ENCODE results near the gene FCHO1.
"Not testable (repeated sequence)": the region's sequence is repeated elsewhere in the genome, so short reads cannot be mapped to it uniquely, and the experiment has no call there.

FCHO1 gene

DNA sequence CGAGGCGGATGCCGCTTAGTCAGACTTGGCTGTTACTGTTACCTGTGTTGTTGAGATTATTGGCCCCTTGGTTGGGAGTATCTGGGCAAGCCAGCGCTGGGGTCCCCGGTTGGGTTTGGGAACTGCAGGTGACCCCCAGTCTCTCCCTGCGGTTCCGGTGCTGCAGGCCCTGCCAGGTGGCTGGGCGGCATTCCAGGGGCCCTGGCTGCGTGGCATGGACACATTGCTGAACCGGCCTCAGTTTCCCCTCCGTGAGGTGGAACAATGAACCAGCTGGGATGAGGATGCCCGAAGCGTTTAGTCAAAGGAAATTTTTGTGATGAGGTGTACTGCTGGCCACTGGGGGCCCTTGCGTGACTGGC lies 44.2 kb downstream of the FCHO1 start:
- DNase-seq (ENCODE audit: low read depth): no peak

DNA sequence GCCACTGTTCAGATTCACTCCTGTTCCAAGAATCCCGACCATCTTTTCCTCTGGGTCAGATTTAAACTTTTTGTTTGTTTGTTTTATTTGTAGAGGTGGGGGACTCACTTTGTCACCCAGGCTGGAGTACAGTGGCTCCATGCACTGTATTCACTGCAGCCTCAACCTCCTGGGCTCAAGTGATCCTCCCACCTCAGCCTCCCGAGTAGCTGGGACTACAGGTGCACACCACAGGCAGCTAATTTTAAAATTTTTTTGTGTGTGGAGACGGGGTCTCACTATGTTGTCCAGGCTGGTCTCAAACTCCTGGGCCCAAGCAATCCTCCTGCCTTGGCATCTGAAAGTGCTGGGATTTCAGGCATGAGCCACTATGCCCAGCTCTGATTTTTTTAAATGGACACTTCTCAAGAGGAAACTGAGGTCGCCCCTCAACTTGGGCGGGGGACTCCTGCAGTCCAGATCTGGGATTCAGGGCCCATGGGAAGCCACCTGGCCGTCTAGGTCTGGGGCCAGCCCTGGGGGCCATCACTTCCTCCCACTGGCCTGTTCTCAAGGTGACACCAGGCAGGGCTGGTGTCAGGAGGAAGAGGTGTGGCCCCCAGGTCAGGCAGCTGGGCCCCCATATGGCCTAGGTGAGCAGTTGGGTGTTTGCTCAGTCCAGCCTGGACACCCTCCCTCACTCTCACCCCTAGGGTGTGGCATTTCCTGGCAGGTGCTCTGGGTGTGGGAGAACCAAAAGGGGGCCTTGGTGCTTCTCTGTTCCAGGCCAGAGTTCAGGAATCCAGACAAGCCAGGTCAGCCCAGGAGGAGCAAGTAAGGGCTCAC lies 44.9 kb downstream of the FCHO1 start:
- no peak for DNase-seq (ENCODE audit: low read depth)

- DNase-seq (ENCODE audit: low read depth): no peak
These were observed 45.7 kb downstream of the FCHO1 start for GRCh38 chr19:17796838-17797423.

DNA sequence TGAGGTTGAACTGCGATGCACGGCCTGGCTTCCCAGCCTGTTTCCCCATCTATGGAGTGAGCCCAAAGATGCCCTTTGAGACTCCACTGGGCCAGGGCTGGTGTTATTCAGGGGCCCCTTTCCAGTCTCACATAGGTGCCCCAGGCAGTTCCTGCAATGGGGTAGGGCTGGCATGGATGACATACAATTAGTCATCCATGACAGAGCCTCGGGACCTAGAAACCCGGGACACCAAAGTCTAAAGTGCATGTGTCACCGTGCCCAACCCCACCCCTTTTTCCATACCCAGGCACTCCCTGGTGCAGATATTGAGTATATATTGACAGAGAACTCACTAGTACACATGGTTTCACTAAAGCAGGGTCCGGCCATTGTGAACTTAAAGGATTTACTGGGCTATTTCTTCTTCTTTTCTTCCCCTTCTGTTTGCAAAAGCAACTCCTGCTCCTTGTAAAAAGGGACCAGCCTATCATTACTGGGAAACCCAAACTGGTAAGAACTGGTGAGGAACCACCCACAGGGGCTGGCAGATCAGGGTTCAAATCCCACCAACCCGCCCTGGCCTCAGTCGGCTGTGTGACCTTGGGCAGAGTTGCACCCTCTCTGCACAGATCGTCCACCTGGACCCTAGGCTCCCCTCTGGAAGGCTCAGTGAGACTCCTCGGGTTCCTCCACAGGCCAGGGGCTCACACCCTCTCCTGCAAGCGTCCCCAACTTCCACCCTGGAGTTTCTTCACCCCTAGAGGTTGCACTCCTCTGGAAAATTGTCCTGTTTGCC lies 46.3 kb downstream of the FCHO1 start:
- no peak for DNase-seq (ENCODE audit: low read depth)

GRCh38 chr19:17798599-17798998 lies 47.3 kb downstream of the FCHO1 start:
- DNase-seq (ENCODE audit: low read depth): not testable (repeated sequence)

GRCh38 chr19:17802137-17802858 lies 51.0 kb downstream of the FCHO1 start:
- no peak for DNase-seq (ENCODE audit: low read depth)

DNA sequence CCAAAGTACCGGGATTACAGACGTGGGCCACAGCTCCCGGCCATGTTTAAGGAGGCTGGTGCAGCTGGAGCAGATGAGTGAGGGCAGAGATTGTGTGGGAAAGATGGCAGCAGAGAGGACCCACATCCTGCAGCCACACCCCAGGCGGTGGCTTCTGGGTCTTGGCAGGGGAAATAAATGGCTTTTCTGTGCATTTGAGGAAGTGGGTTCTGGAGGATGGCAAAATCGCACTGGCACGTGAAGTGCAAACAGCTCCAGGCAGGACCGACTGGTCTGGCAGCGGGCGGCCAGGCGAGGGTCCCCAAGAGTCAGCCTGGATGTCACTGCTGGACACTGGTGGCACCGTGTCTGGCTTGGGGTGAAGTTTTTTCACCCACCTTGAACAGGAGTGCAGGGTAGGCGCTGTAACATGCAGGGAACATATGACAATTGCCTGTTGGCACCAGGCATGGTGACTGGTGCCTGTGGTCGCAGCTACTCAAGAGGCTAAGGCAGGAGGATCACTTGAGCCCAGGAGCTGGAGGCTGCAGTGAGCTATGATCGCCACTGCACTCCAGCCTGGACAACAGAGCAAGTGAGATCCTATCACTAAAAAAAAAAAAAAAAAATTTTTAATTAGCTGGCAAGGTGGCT lies 52.1 kb downstream of the FCHO1 start:
- DNase-seq (ENCODE audit: low read depth): no peak

- no peak for DNase-seq (ENCODE audit: low read depth)
These were observed 54.1 kb downstream of the FCHO1 start for GRCh38 chr19:17805427-17805826.

- no peak for DNase-seq (ENCODE audit: low read depth)
These were observed 55.7 kb downstream of the FCHO1 start for GRCh38 chr19:17806945-17807344.

DNA sequence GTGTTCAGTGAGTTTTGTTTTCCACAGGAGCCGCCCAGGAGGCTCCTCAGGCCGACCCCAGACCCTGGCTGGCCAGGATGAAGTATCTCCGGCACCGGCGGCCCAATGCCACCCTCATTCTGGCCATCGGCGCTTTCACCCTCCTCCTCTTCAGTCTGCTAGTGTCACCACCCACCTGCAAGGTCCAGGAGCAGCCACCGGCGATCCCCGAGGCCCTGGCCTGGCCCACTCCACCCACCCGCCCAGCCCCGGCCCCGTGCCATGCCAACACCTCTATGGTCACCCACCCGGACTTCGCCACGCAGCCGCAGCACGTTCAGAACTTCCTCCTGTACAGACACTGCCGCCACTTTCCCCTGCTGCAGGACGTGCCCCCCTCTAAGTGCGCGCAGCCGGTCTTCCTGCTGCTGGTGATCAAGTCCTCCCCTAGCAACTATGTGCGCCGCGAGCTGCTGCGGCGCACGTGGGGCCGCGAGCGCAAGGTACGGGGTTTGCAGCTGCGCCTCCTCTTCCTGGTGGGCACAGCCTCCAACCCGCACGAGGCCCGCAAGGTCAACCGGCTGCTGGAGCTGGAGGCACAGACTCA lies 56.5 kb downstream of the FCHO1 start:
- DNase-seq (ENCODE audit: low read depth): no peak

GRCh38 chr19:17811103-17811502 lies 59.8 kb downstream of the FCHO1 start:
- DNase-seq (ENCODE audit: low read depth): no peak

DNA sequence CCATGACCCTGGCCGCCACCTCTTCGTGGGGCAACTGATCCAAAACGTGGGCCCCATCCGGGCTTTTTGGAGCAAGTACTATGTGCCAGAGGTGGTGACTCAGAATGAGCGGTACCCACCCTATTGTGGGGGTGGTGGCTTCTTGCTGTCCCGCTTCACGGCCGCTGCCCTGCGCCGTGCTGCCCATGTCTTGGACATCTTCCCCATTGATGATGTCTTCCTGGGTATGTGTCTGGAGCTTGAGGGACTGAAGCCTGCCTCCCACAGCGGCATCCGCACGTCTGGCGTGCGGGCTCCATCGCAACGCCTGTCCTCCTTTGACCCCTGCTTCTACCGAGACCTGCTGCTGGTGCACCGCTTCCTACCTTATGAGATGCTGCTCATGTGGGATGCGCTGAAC lies 60.4 kb downstream of the FCHO1 start:
- DNase-seq (ENCODE audit: low read depth): no peak

DNA sequence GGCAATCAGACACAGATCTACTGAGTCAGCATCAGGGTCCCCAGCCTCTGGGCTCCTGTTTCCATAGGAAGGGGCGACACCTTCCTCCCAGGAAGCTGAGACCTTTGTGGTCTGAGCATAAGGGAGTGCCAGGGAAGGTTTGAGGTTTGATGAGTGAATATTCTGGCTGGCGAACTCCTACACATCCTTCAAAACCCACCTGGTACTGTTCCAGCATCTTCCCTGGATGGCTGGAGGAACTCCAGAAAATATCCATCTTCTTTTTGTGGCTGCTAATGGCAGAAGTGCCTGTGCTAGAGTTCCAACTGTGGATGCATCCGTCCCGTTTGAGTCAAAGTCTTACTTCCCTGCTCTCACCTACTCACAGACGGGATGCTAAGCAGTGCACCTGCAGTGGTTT lies 60.8 kb downstream of the FCHO1 start:
- DNase-seq (ENCODE audit: low read depth): no peak

GRCh38 chr19:17817668-17818363 lies 66.5 kb downstream of the FCHO1 start:
- no peak for DNase-seq (ENCODE audit: low read depth)

DNA sequence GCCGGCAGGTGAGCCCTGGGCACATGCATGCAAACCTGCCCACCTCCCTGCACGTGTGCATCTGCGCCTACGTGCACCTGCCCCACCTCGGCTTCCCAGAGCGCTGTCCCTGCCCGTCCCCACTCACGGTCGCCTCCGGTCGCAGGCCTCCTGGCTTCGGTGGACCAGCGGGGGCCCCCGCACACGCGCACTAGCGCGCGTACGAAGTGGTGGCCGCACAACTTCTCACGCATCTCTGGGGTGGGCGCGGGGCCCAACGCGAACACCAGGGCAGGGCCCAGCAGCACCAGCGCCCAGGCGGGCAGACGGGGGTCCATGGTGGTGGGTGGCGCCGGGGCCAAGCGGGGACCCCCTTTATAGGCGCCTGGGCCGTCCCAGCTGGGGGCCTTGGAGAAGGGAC lies 69.9 kb downstream of the FCHO1 start, which contains the start of gene INSL3:
INSL3 (minus strand) TSS at position 330 of the 400 bp plus-strand sequence; CDS start at position 317, 13 bp downstream.
- no peak for DNase-seq (ENCODE audit: low read depth)

DNA sequence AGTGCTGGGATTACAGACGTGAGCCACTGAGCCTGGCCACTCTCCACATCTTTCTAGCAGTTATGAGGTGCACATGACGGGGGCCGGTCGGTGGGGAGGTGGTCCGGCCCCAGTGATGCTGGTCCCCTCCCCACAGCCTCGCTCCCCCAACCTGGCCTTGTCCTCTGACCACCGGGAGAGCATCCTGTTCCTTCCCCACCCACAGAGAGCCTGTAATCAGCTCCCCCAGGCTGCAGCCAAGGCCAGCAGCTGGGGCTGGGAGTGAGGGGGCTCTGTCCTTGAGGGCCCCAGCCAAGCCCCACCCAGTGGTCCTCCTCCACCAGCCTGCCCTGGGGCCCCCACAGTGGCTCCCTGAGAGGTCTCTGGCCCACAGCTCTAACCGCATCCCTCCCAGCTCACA lies 73.1 kb downstream of the FCHO1 start:
- no peak for DNase-seq (ENCODE audit: low read depth)

DNA sequence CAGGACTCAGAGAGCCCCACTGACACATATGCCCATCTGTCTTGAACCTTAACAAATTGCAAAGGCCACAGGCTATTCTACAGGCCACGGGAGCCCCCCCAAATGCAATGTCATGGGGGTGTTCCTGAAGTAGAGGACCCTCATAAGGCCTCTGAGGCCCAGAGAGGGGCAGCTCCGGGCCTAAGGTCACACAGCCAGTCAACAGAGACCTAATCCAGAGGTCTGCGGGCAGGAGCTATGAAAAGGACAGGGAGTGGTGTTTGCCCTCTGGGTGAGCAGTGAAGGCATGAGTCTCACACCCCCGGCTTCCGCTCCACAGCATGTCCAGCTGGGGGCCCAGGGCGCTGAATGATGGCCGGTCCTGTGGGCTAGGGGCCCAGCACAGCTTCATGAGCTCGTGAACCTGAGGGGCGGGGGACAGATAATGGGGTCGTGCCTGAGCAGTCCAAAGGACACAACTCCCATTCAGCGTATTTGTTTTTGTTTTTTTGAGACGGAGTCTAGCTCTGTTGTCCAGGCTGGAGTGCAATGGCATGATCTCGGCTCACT lies 75.3 kb downstream of the FCHO1 start:
- DNase-seq (ENCODE audit: low read depth): no peak

DNA sequence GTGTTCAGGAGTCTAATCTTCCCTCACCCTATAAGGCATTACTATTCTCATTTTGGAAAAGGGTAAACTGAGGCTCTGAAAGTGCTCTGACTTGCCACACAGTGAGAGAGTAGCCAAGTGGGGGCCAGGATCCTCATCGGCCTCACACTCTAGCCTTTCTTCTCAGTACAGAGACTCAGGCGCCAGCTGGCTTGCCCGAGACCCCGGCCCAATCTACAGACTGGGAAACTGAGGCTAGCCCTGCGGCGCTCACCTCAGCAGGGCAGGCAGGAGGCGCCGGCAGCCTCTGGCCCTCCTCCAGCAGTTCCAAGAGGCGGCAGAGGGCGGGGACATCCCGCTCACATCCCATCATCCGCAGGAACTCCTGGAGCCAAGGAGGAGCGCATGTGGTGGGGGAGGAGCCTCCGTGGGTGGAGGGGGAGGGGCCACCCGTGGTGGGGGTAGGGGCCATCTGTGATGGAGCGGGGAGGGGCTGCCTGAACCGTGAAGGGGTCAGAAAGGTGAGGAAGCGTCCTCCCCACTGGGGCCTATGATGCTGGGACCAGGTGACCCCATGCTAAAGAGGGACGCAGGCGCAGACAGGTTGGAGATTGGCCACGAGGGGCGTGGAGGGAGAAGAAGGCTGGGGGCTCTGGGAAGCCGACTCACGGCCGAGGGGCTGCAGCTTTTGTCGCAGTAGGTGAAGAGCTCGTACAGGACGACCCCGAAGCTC lies 78.7 kb downstream of the FCHO1 start:
- no peak for DNase-seq (ENCODE audit: low read depth)

DNA sequence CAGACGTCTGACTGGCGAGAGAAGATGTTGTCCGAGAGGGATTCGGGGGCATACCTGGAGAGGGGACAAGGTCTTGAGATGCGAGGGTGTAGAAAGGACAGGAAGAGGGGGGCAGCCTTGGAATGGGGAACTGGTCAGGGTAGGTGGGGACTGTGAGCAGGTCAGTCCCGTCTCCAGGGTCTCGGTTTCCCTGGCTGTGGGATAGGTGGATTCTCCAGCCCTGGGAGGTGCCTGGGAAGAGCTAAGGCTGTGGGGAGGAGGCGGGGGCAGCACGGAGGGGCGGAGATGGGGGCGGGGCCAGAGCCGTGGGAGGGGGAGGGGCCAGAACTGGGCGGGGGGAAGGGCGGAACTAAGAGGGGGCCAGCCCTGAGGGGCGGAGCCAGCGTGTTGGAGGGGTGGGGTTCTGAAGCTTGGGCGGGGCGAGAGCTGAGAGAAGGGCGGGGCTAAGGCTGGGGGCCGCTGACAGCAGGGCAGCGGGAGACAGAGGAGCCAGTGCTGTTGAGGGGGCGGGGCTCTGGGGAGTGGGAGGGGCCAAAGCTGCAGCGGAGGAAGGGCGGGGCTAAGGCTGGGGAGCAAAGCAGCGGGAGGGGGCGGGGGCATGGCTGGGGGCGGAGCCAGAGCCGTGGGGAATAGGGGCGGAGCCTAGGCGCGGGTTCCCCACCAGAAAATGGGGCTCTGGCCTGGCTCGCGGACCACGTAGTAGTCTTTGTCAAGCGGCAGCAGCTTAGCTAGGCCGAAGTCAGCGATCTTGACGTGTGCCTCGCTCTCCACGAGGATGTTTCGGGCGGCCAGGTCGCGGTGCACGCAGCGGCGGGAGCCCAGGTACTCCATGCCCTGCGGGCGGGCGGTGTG lies 79.5 kb downstream of the FCHO1 start:
- no peak for DNase-seq (ENCODE audit: low read depth)

Data from stimulated activated CD8-positive, alpha-beta memory T cell treated with anti-CD3 and anti-CD28 coated beads, Interleukin-12 subunit alpha, Interleukin-12 subunit beta, amount 100 ng/mL, for 4 hours (primary cell).